H1 (cell line): ENCODE results near the gene ASTN2. TPM values are rescaled to one million over a fixed set of nuclear protein-coding genes. Genes with fewer than 3 reads are reported as not detected.

Experiments
- CTCF ChIA-PET: fragments of 300-600 bp; sonication (Branson Sonifier 250); formaldehyde crosslinking; loops from one replicate; lab custom pipeline; 2021; ENCODE audit not compliant: partially characterized antibody; lab: Charles Lee
- POLR2A ChIA-PET: fragments of 300-600 bp; sonication (Branson Sonifier 250); formaldehyde crosslinking; loops from one replicate; lab custom pipeline; 2021; ENCODE audit warnings: inconsistent platforms; ENCODE audit not compliant: partially characterized antibody; lab: Charles Lee
- DNase-seq, 2 experiments: peaks; one replicate each; pipeline versions ENCODE4 v3.0.0 to v3.0.0-alpha.2; 2010 to 2022; ENCODE audit warnings: low spot score in 2 of 2, low read depth in 1 of 2, mixed read lengths in 1 of 2
- FAIRE-seq: peaks from 2 replicates; lab custom pipeline; 2011; peaks lifted over from hg19 to GRCh38; lab: Jason Lieb, UNC
- H2AFZ ChIP-seq: 2 replicates; pipeline ENCODE4 v1.8.1; 2012; ENCODE audit warnings: low read length, inconsistent platforms
- H2AK5ac ChIP-seq: 2 replicates; pipeline ENCODE4 v1.6.1; 2013; ENCODE audit warnings: low read depth, low read length
- H2BK120ac ChIP-seq: replicated peaks from 2 replicates; pipeline ENCODE3; 2013; ENCODE audit warnings: low read depth, low read length, inconsistent platforms
- H2BK12ac ChIP-seq: 2 replicates; pipeline ENCODE4 v1.6.1; 2013; ENCODE audit warnings: low read depth, low read length
- H2BK15ac ChIP-seq: 2 replicates; pipeline ENCODE4 v1.6.1; 2013; ENCODE audit warnings: low read length
- H2BK20ac ChIP-seq: 2 replicates; pipeline ENCODE4 v1.6.1; 2013; ENCODE audit warnings: low read length
- H2BK5ac ChIP-seq: 2 replicates; pipeline ENCODE4 v1.6.1; 2013; ENCODE audit warnings: low read depth, low read length
- H3K14ac ChIP-seq: 2 replicates; pipeline ENCODE4 v1.6.1; 2013; ENCODE audit warnings: inconsistent platforms; ENCODE audit not compliant: insufficient read length
- H3K18ac ChIP-seq: 2 replicates; pipeline ENCODE4 v1.6.1; 2013; ENCODE audit warnings: low read length; ENCODE audit errors: extremely low read depth
- H3K23ac ChIP-seq: 2 replicates; pipeline ENCODE4 v1.6.1; 2013; ENCODE audit warnings: inconsistent platforms; ENCODE audit not compliant: insufficient read length
- H3K23me2 ChIP-seq: 2 replicates; pipeline ENCODE4 v1.6.1; 2013; ENCODE audit warnings: low read depth, low read length
- H3K27ac ChIP-seq: 2 replicates; pipeline ENCODE4 v1.6.1; 2011; ENCODE audit warnings: low read depth, low read length, inconsistent platforms
- H3K27me3 ChIP-seq, 4 experiments: replicated peaks in 1 of 4; 1 replicate in 1 of 4; 2 replicates in 3 of 4; pipeline versions ENCODE4 v1.6.1 to v1.8.1; 2011 to 2013; ENCODE audit warnings: low read length in 3 of 4, mild to moderate bottlenecking in 3 of 4, inconsistent platforms in 2 of 4, mixed read lengths in 2 of 4, moderate library complexity in 1 of 4; ENCODE audit not compliant: control insufficient read depth in 3 of 4, insufficient read depth in 3 of 4; ENCODE audit errors: extremely low read depth in 1 of 4
- H3K36me3 ChIP-seq, 4 experiments: 2 replicates each; pipeline versions ENCODE4 v1.6.1 to v1.8.1; 2011 to 2013; ENCODE audit warnings: mild to moderate bottlenecking in 4 of 4, low read length in 3 of 4, moderate library complexity in 2 of 4, control low read depth in 1 of 4, inconsistent platforms in 1 of 4; ENCODE audit not compliant: insufficient read depth in 4 of 4, control insufficient read depth in 2 of 4
- H3K4ac ChIP-seq: replicated peaks from 2 replicates; pipeline ENCODE3; 2013; ENCODE audit warnings: low read length, low read depth, mixed read lengths, inconsistent platforms; ENCODE audit not compliant: insufficient read length
- H3K4me1 ChIP-seq, 4 experiments: replicated peaks in 1 of 4; 1 replicate in 1 of 4; 2 replicates in 3 of 4; pipeline versions ENCODE4 v1.6.1 to v1.8.1; 2011 to 2013; ENCODE audit warnings: low read length in 3 of 4, inconsistent platforms in 2 of 4, mixed read lengths in 1 of 4; ENCODE audit not compliant: insufficient read depth in 4 of 4, control insufficient read depth in 3 of 4
- H3K4me2 ChIP-seq, 2 experiments: 2 replicates each; pipeline versions ENCODE4 v1.6.1 to v1.8.1; 2011 to 2013; ENCODE audit warnings: low read depth in 2 of 2, low read length in 2 of 2, control low read depth in 1 of 2, inconsistent platforms in 1 of 2, mild to moderate bottlenecking in 1 of 2; ENCODE audit not compliant: insufficient read depth in 1 of 2
- H3K4me3 ChIP-seq, 4 experiments: fragments of 200-600, 300-600 bp in 1 of 4; sonication (generic), shearing (Covaris generic), sonication (Bioruptor Twin) in 1 of 4; 2 replicates each; pipeline versions ENCODE4 v1.5.1 to v1.8.1; 2011 to 2016; ENCODE audit warnings: low read length in 4 of 4, low read depth in 3 of 4, control low read depth in 2 of 4, inconsistent platforms in 2 of 4, mild to moderate bottlenecking in 2 of 4, mixed read lengths in 1 of 4, moderate library complexity in 1 of 4; ENCODE audit not compliant: insufficient read depth in 2 of 4; ENCODE audit errors: extremely low read depth in 1 of 4
- H3K56ac ChIP-seq: replicated peaks from 2 replicates; pipeline ENCODE3; 2013; ENCODE audit warnings: low read depth, mild to moderate bottlenecking, mixed read lengths, low read length, inconsistent platforms; ENCODE audit not compliant: insufficient read length
- H3K79me1 ChIP-seq: 2 replicates; pipeline ENCODE4 v1.6.1; 2013; ENCODE audit warnings: low read depth, low read length, control low read depth
- H3K79me2 ChIP-seq, 2 experiments: 2 replicates each; pipeline versions ENCODE4 v1.6.1 to v1.8.1; 2012 to 2013; ENCODE audit warnings: low read length in 2 of 2, mild to moderate bottlenecking in 2 of 2, inconsistent platforms in 1 of 2; ENCODE audit not compliant: insufficient read depth in 2 of 2, control insufficient read depth in 1 of 2
- H3K9ac ChIP-seq, 4 experiments: replicated peaks in 1 of 4; 1 replicate in 1 of 4; 2 replicates in 3 of 4; pipeline versions ENCODE4 v1.6.1 to v1.8.1; 2011 to 2013; ENCODE audit warnings: low read depth in 3 of 4, low read length in 3 of 4, control low read depth in 2 of 4, mild to moderate bottlenecking in 2 of 4, moderate library complexity in 2 of 4, inconsistent platforms in 1 of 4; ENCODE audit errors: extremely low read depth in 1 of 4
- H3K9me3 ChIP-seq, 2 experiments: 2 replicates each; pipeline versions ENCODE4 v1.6.1 to v1.8.1; 2012 to 2013; ENCODE audit warnings: mild to moderate bottlenecking in 2 of 2, moderate library complexity in 2 of 2, control low read depth in 1 of 2, inconsistent platforms in 1 of 2, low read depth in 1 of 2, low read length in 1 of 2, mixed read lengths in 1 of 2; ENCODE audit not compliant: insufficient read depth in 2 of 2
- H4K20me1 ChIP-seq, 2 experiments: replicated peaks in 1 of 2; 2 replicates each; pipeline versions ENCODE3 to v1.8.1; 2011 to 2013; ENCODE audit warnings: inconsistent platforms in 2 of 2, low read length in 2 of 2, mild to moderate bottlenecking in 1 of 2; ENCODE audit not compliant: insufficient read depth in 2 of 2, control insufficient read depth in 1 of 2
- H4K5ac ChIP-seq: 2 replicates; pipeline ENCODE4 v1.6.1; 2013; ENCODE audit warnings: low read length, low read depth, mixed read lengths, inconsistent platforms; ENCODE audit not compliant: insufficient read length
- H4K8ac ChIP-seq: 2 replicates; pipeline ENCODE4 v1.8.0; 2013; ENCODE audit warnings: mild to moderate bottlenecking, moderate library complexity, low read length, inconsistent platforms; ENCODE audit not compliant: insufficient read depth; ENCODE audit errors: extremely low read depth
- H4K91ac ChIP-seq: replicated peaks from 2 replicates; pipeline ENCODE3; 2013; ENCODE audit warnings: low read length, mixed read lengths, inconsistent platforms; ENCODE audit not compliant: insufficient read length
- ATF2 ChIP-seq: IDR thresholded peaks from 2 replicates; pipeline ENCODE4 v1.6.1; 2012; ENCODE audit warnings: low read length, inconsistent platforms
- ATF3 ChIP-seq: IDR thresholded peaks from 2 replicates; pipeline ENCODE4 v1.6.1; 2011; ENCODE audit warnings: low read depth, mild to moderate bottlenecking, low read length; ENCODE audit not compliant: insufficient read depth
- CBX5 ChIP-seq: fragments of 300-800, 300-1000 bp; sonication (generic); IDR thresholded peaks from 2 replicates; pipeline ENCODE4 v1.7.1; 2016; ENCODE audit warnings: antibody characterized with exemption, low read length, low read depth
- CTBP2 ChIP-seq: IDR thresholded peaks from 2 replicates; pipeline ENCODE4 v1.7.0; 2011; ENCODE audit warnings: borderline replicate concordance, mild to moderate bottlenecking, moderate library complexity, mixed read lengths, low read length; ENCODE audit not compliant: insufficient read depth, insufficient read length
- EGR1 ChIP-seq: IDR thresholded peaks from 2 replicates; pipeline ENCODE4 v1.6.1; 2011; ENCODE audit warnings: low read depth, low read length, borderline replicate concordance
- EP300 ChIP-seq, 2 experiments: IDR thresholded peaks; 1 replicate in 1 of 2; 2 replicates in 1 of 2; pipeline ENCODE4 v1.6.1; 2011 to 2012; ENCODE audit warnings: low read depth in 2 of 2, low read length in 2 of 2, mild to moderate bottlenecking in 2 of 2, borderline replicate concordance in 1 of 2, inconsistent platforms in 1 of 2, moderate library complexity in 1 of 2
- EZH2 ChIP-seq: fragments of 200-600 bp; sonication (generic); IDR thresholded peaks from 2 replicates; pipeline ENCODE4 v1.7.1; 2012; ENCODE audit warnings: low read depth, mild to moderate bottlenecking, moderate library complexity, low read length, inconsistent platforms; ENCODE audit not compliant: severe bottlenecking
- SIRT6 ChIP-seq: IDR thresholded peaks from one replicate; pipeline ENCODE4 v1.7.1; 2012; ENCODE audit warnings: low read length, inconsistent platforms
- SIX5 ChIP-seq: IDR thresholded peaks from 2 replicates; pipeline ENCODE4 v1.6.1; 2011; ENCODE audit warnings: mild to moderate bottlenecking, low read depth, low read length
- SP4 ChIP-seq: IDR thresholded peaks from 2 replicates; pipeline ENCODE4 v1.6.1; 2012; ENCODE audit warnings: low read length, inconsistent platforms
- TAF1 ChIP-seq: IDR thresholded peaks from 2 replicates; pipeline ENCODE4 v1.6.1; 2011; ENCODE audit warnings: mild to moderate bottlenecking, low read depth, low read length
- YY1 ChIP-seq: IDR thresholded peaks from 2 replicates; pipeline ENCODE4 v1.6.1; 2011; ENCODE audit warnings: low read depth, mild to moderate bottlenecking, low read length
- WGBS, 2 experiments: shearing (Covaris generic) in 1 of 2; methylation state at CpG; one replicate each; pipeline versions ENCODE4 v1.1.6 to v1.1.7; 2013 to 2015; ENCODE audit warnings: low lambda C conversion rate in 2 of 2, mixed read lengths in 2 of 2, inconsistent platforms in 1 of 2, low coverage in 1 of 2, missing lambda C conversion rate in 1 of 2; ENCODE audit not compliant: insufficient replicate concordance in 2 of 2, insufficient coverage in 1 of 2, insufficient read length in 1 of 2; ENCODE audit errors: extremely low coverage in 1 of 2, missing lambda C conversion rate in 1 of 2; 5-methylcytosine and 5-hydroxymethylcytosine counted together
- polyA plus RNA-seq, 7 experiments: library from polyadenylated mRNA; depleted of rRNA in 3 of 7; stranded (reverse) in 5 of 7; unstranded in 2 of 7; fragments of >200 nt in 5 of 7; fragments of 200-250 nt in 2 of 7; gene quantifications; 1 replicate in 5 of 7; 2 replicates in 1 of 7; 4 replicates in 1 of 7; pipeline versions ENCODE4 v1.2.1 to v1.2.3, GENCODE V29; 2011 to 2013; ENCODE audit warnings: missing spikeins in 2 of 7, mixed read lengths in 2 of 7
- total RNA-seq: library from RNA; stranded (reverse); fragmentation: NEBNext Ultra II Directional; extraction: Animal tissue kit (Norgen Biotek cat#: 25700); gene quantifications from 2 replicates; pipeline ENCODE4 v1.2.1, GENCODE V29; 2021

ASTN2 gene
- total and polyA plus RNA-seq, 2 of the 8 experiments (the other 6 are each of a cell fraction or from before 2014, with no cell fraction given), result 8.2 to 13.7 TPM

GRCh38 chr9:116792271-116792670 lies 622.6 kb downstream of the ASTN2 start:
- Histone ChIP-seq H3K79me1 (no peaks in the 10 kb centered on the region), H4K5ac (no peak overlapping the region), H4K8ac (no peak overlapping the region), H3K79me2 (no peaks in the 10 kb centered on the region), H3K14ac (no peak overlapping the region), H3K56ac (no peak overlapping the region), H4K20me1 (no peaks in the 10 kb centered on the region), H3K4me3 (no peak overlapping the region), H2BK12ac (no peak overlapping the region), H2AK5ac (no peak overlapping the region; the same call in 1 of the 2 replicates), H2AFZ (no peak overlapping the region), H3K23me2 (no peaks in the 10 kb centered on the region), H3K4ac (no peak overlapping the region), H3K9ac (no peak overlapping the region), H2BK15ac (no peak overlapping the region), H3K4me2 (no peak overlapping the region), H3K4me1 (peaks cover 0 to 6% (median 0%) of the 10 kb centered on the region in 4 experiments; a peak in 1 of 7 replicates), H3K18ac (no peak overlapping the region), H2BK120ac (no peak overlapping the region), H3K23ac (no peak overlapping the region), H3K36me3 (no peaks in the 10 kb centered on the region), H2BK20ac (no peak overlapping the region), H2BK5ac (no peak overlapping the region), H3K27ac (no peak overlapping the region; the same call in 1 of the 2 replicates), H3K9me3 (no peaks in the 10 kb centered on the region), H3K27me3 (no peaks in the 10 kb centered on the region), H4K91ac (no peak overlapping the region)
- no peak for DNase-seq
- WGBS, 2 experiments, result 92% methylated on average over 6 of the region's 6 CpGs; no CpG with 5 or more reads in 1 of the 2 experiments
- CTCF ChIA-PET, result no interaction called here
- POLR2A ChIA-PET, result no interaction called here
- no peak for FAIRE-seq
- no peak for TF ChIP-seq ATF3
- TF ChIP-seq TAF1, result no peak
- no peak for TF ChIP-seq ATF2
- no peak for TF ChIP-seq CTBP2
- TF ChIP-seq SP4, result no peak
- no peak for TF ChIP-seq SIRT6
- TF ChIP-seq YY1, result no peak
- no peak for TF ChIP-seq EGR1
- no peak for TF ChIP-seq CBX5
- TF ChIP-seq EP300 (IDR thresholded peaks at IDR 0.05; ENCODE audit: borderline replicate concordance in 1 of 2, low read depth in 2 of 2, low read length in 2 of 2), result no peak
- no peak for TF ChIP-seq SIX5
- no peak for TF ChIP-seq EZH2
